ENCODE measurements around the gene TPK1.

DNA sequence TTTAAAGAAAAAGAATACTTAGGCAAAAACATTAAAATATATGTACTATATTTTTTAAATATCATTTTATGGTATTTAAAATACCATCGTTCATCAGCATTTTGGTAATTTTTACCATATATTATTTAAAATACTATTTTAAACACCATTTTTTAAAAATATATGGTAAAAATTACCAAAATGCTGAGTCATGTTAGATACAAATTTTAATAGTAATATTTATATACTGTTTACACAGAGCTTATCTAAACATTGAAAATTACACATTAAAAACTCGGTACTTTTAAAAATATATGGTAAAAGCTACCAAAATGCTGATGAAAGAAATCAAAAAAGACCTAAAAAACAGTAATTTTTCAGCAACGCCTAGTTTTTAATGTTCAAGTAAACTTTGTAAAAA lies 105.6 kb downstream of the TPK1 start:
- TF ChIP-seq, protein P1, sequence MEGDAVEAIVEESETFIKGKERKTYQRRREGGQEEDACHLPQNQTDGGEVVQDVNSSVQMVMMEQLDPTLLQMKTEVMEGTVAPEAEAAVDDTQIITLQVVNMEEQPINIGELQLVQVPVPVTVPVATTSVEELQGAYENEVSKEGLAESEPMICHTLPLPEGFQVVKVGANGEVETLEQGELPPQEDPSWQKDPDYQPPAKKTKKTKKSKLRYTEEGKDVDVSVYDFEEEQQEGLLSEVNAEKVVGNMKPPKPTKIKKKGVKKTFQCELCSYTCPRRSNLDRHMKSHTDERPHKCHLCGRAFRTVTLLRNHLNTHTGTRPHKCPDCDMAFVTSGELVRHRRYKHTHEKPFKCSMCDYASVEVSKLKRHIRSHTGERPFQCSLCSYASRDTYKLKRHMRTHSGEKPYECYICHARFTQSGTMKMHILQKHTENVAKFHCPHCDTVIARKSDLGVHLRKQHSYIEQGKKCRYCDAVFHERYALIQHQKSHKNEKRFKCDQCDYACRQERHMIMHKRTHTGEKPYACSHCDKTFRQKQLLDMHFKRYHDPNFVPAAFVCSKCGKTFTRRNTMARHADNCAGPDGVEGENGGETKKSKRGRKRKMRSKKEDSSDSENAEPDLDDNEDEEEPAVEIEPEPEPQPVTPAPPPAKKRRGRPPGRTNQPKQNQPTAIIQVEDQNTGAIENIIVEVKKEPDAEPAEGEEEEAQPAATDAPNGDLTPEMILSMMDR (conservative IDR thresholded peaks at IDR 0.05 in 1 of 2, IDR thresholded peaks at IDR 0.05 in 1 of 2; ENCODE audit: extremely low read depth in 1 of 2, insufficient read depth in 1 of 2, low read depth in 1 of 2, low read length in 2 of 2) = no peak
- no peak for TF ChIP-seq EZH2 (IDR thresholded peaks at IDR 0.05; ENCODE audit: borderline replicate concordance, low read length)
